Activated CD8-positive, alpha-beta T cell treated with anti-CD3 and anti-CD28 coated beads, Interleukin-2, amount 10 ng/mL, durations not matched to agents 7 days and 5 days (primary cell): ENCODE data around the gene ATXN1L. TPM values are rescaled to one million over a fixed set of nuclear protein-coding genes. Genes with fewer than 3 reads are reported as not detected.

Experiments
- total RNA-seq, 2 experiments: library from RNA; stranded (reverse); gene quantifications; one replicate each; pipeline ENCODE4 v1.2.3, GENCODE V29; 2021

Gene ATXN1L
- total RNA-seq, 2 experiments from 2014 or later = 20.3 to 22.6 TPM

Other genes with a start within 250 kb of the ATXN1L start
- gene MARVELD3, start 219.8 kb upstream of the ATXN1L start, total RNA-seq = not detected
- 1 to 10 TPM; 4.7 to 5.0 TPM for gene PHLPP2, start 121.3 kb upstream of the ATXN1L start, total RNA-seq
- gene AP1G1, start 37.1 kb upstream of the ATXN1L start, total RNA-seq = 10 to 100 TPM; 74.9 to 77.4 TPM
- 1 to 10 TPM; 3.7 to 4.1 TPM for gene ZNF821, start 38.2 kb downstream of the ATXN1L start, total RNA-seq
- gene IST1, start 49.6 kb downstream of the ATXN1L start, total RNA-seq = 100 to 1,000 TPM; 155 to 174 TPM
- under 1 TPM; 0.78 to 0.79 TPM for gene PKD1L3, start 154.4 kb downstream of the ATXN1L start, total RNA-seq
- 10 to 100 TPM; 14.7 to 18.3 TPM for gene DHODH, start 162.8 kb downstream of the ATXN1L start, total RNA-seq
- not detected for gene HP, start 208.5 kb downstream of the ATXN1L start, total RNA-seq
- gene HPR, start 217.2 kb downstream of the ATXN1L start, total RNA-seq = not detected
- 10 to 100 TPM; 14.9 to 16.7 TPM for gene TXNL4B, start 247.6 kb downstream of the ATXN1L start, total RNA-seq
- gene DHX38, start 247.9 kb downstream of the ATXN1L start, total RNA-seq = 10 to 100 TPM; 69.3 to 77.1 TPM